ENCODE measurements around the gene ZNF2. TPM values are rescaled to one million over a fixed set of nuclear protein-coding genes. Genes with fewer than 3 reads are reported as not detected.
A peak's percentile ranks its signal among the peaks of the same experiment; 100 is the strongest.

The ZNF2 gene
- total and polyA plus RNA-seq, 2 of the 13 experiments (the other 11 are each of a cell fraction or from before 2014, with no cell fraction given) = 4.3 to 6.1 TPM

GRCh38 chr2:95121407-95122196 is 44.0 kb upstream of the ZNF2 start, which contains the start of gene MRPS5 (continued):
- TF ChIP-seq POLR2A (IDR thresholded peaks at IDR 0.05; ENCODE audit: insufficient read depth in 1 of 2, low read depth in 2 of 2, low read length in 2 of 2) (peak; percentile 70 to 96; a peak in 3 of 4 replicates), ZNF34 (CRISPR knock-in tag; IDR thresholded peaks at IDR 0.05; ENCODE audit: borderline replicate concordance) (peak; percentile 96), KLF13 (CRISPR knock-in tag; IDR thresholded peaks at IDR 0.05) (peak; percentile 84; the same call in 1 of the 2 replicates), ZNF143 (CRISPR knock-in tag; IDR thresholded peaks at IDR 0.05) (peak; percentile 33; the same call in 1 of the 2 replicates), ZFAT (CRISPR knock-in tag; conservative IDR thresholded peaks at IDR 0.05) (peak; percentile 81; the same call in 1 of the 2 replicates), CHD4 (IDR thresholded peaks at IDR 0.05; ENCODE audit: borderline replicate concordance, low read length) (no peak), E2F5 (CRISPR knock-in tag; conservative IDR thresholded peaks at IDR 0.05) (peak; percentile 44), ZNF607 (CRISPR knock-in tag; IDR thresholded peaks at IDR 0.05; ENCODE audit: borderline replicate concordance) (peak; percentile 39; the same call in 1 of the 2 replicates), ZNF44 (CRISPR knock-in tag; IDR thresholded peaks at IDR 0.05) (no peak), ZFP91 (CRISPR knock-in tag; IDR thresholded peaks at IDR 0.05; ENCODE audit: borderline replicate concordance) (peak; percentile 96), IKZF5 (CRISPR knock-in tag; IDR thresholded peaks at IDR 0.05) (peak; percentile 53), ZBTB14 (CRISPR knock-in tag; IDR thresholded peaks at IDR 0.05) (no peak), KLF11 (CRISPR knock-in tag; IDR thresholded peaks at IDR 0.05) (0 out of 2 replicates have a peak, but pooled peaks have one; percentile 62), TCF7 (IDR thresholded peaks at IDR 0.05; ENCODE audit: low read depth) (no peak), SP5 (CRISPR knock-in tag; IDR thresholded peaks at IDR 0.05; ENCODE audit: borderline replicate concordance, low read depth) (no peak), ZSCAN5A (CRISPR knock-in tag; IDR thresholded peaks at IDR 0.05; ENCODE audit: borderline replicate concordance) (peak; percentile 46; the same call in 1 of the 2 replicates), TRIM22 (IDR thresholded peaks at IDR 0.05) (no peak), FOXC1 (CRISPR knock-in tag; IDR thresholded peaks at IDR 0.05; ENCODE audit: borderline replicate concordance) (peak; percentile 83; the same call in 1 of the 2 replicates), ZFP62 (CRISPR knock-in tag; IDR thresholded peaks at IDR 0.05) (0 out of 2 replicates have a peak, but pooled peaks have one; percentile 91), ADNP (CRISPR knock-in tag; IDR thresholded peaks at IDR 0.05) (peak; percentile 93)

Measured in HepG2 (cell line).